Thymus (tissue), 11 donors: ENCODE data around the gene SEC61A2. TPM values are rescaled to one million over a fixed set of nuclear protein-coding genes. Genes with fewer than 3 reads are reported as not detected.
"Not testable (repeated sequence)": the region's sequence is repeated elsewhere in the genome, so short reads cannot be mapped to it uniquely, and the experiment has no call there.

ENCODE experiments used
- DNase-seq, 9 donors: peaks; one replicate each; pipeline ENCODE4 v3.0.0-alpha.2; 2013; ENCODE audit warnings: low spot score in 9 of 9, low read depth in 6 of 9, missing footprints in 1 of 9
- H3K27ac ChIP-seq, 2 donors: one replicate each; pipeline ENCODE4 v1.5.1; 2013; ENCODE audit warnings: control low read depth in 1 of 2, low read depth in 1 of 2, low read length in 1 of 2, mild to moderate bottlenecking in 1 of 2, moderate library complexity in 1 of 2
- H3K27me3 ChIP-seq, 2 donors: one replicate each; pipeline ENCODE4 v1.5.1; 2013; ENCODE audit warnings: low read length in 1 of 2; ENCODE audit not compliant: control insufficient read depth in 2 of 2, insufficient read depth in 1 of 2
- H3K36me3 ChIP-seq, 2 donors: one replicate each; pipeline ENCODE4 v1.5.1; 2013; ENCODE audit warnings: low read length in 1 of 2, mild to moderate bottlenecking in 1 of 2, moderate library complexity in 1 of 2; ENCODE audit not compliant: control insufficient read depth in 2 of 2, insufficient read depth in 2 of 2
- H3K4me1 ChIP-seq, 2 donors: one replicate each; pipeline ENCODE4 v1.5.1; 2013; ENCODE audit warnings: low read length in 2 of 2; ENCODE audit not compliant: control insufficient read depth in 2 of 2, insufficient read depth in 2 of 2
- H3K4me3 ChIP-seq, 2 donors: one replicate each; pipeline ENCODE4 v1.5.1; 2013; ENCODE audit warnings: low read length in 2 of 2, control low read depth in 1 of 2, mild to moderate bottlenecking in 1 of 2
- H3K9me3 ChIP-seq, 2 donors: one replicate each; pipeline ENCODE4 v1.5.1; 2013; ENCODE audit warnings: low read length in 1 of 2, mild to moderate bottlenecking in 1 of 2; ENCODE audit not compliant: control insufficient read depth in 2 of 2, insufficient read depth in 1 of 2
- WGBS: extraction: QIAGEN DNeasy Blood & Tissue Kit; methylation state at CpG from one replicate; pipeline ENCODE4 v1.1.7; 2013; 5-methylcytosine and 5-hydroxymethylcytosine counted together
- polyA plus RNA-seq: library from polyadenylated mRNA; stranded (reverse); fragments of 200-250 nt; gene quantifications from one replicate; pipeline ENCODE4 v1.2.3, GENCODE V29; 2013
- total RNA-seq: library from RNA; stranded (reverse); fragments of 120-200 nt; gene quantifications from one replicate; pipeline ENCODE4 v1.2.4, GENCODE V29; 2013
- donor health status: healthy.

SEC61A2 gene
- total and polyA plus RNA-seq, 2 donors, result 4.7 to 12.3 TPM

DNA sequence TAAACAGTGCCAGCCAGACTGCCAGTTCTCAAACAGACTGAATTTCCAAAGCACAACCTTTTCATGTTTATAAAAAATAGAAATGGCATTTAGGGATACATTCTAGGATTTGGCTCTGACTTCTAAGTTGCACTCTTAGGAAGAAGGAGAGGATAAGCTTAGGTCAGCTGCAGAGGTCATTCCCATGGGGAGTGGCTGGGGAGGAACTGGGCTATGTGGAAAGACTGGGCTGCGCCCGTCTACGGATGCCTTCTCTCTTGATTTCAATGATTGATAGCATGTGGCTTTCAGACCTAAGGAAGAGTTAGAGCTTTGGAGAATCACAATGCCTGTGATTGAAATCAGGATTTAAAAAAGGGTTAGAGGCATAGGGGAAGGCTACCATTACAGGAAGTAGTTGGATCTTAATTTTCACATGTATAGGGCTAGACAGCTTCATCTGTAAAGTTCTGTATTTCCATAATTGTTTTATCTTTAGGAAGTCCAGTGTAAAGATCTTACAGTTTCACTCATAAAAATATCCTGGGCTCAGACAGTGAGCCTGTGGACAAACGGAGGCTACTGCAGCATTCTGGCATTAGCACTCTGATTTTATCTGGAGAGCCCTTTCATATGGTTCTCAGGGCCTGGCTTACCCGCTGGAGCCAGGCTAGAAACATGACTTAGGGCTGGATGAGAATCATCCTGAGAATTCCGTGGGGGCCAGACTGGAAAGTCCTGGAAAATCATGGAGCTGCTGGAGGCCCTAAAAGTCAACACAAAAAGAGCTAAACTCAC lies 36.7 kb downstream of the SEC61A2 start:
- Histone ChIP-seq H3K4me1 (no peaks in the 10 kb centered on the region), H3K36me3 (peaks cover 60 to 81% of the 10 kb centered on the region in 2 donors), H3K27ac (no peak overlapping the region), H3K4me3 (no peak overlapping the region), H3K27me3 (no peaks in the 10 kb centered on the region), H3K9me3 (no peaks in the 10 kb centered on the region)
- 97% methylated on average over 6 of the region's 6 CpGs for WGBS
- no peak for DNase-seq

DNA sequence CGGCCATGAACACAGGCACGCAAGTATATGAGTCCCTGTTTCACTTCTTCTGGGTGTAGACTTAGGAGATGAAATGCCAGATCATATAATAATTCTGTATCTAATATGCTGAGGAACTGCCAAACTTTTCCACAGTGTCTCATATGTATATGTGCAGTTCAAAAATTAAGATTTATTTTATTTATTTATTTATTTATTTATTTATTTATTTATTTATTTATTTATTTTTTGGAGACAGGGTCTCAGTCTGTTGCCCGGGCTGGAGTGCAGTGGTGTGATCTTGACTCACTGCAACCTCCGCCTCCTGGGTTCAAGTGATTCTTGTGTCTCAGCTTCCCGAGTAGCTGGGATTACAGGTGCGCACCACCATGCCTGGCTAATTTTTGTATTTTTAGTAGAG lies 42.0 kb downstream of the SEC61A2 start:
- not testable (repeated sequence) for H3K27ac ChIP-seq, H3K4me1 ChIP-seq, H3K9me3 ChIP-seq, H3K4me3 ChIP-seq, H3K27me3 ChIP-seq, DNase-seq
- 90% methylated on average over 6 of the region's 6 CpGs for whole genome bisulfite sequencing
- H3K36me3 ChIP-seq, result peaks cover 67 to 76% of the 10 kb centered on the region in 2 donors

- no peaks in the 10 kb centered on the region for H3K27me3 ChIP-seq
- peaks cover 58 to 68% of the 10 kb centered on the region in 2 donors for H3K36me3 ChIP-seq
- H3K9me3 ChIP-seq, result no peaks in the 10 kb centered on the region
- DNase-seq, result no peak
- WGBS, result 98% methylated on average over 9 of the region's 9 CpGs
- H3K4me1 ChIP-seq, result no peaks in the 10 kb centered on the region
- H3K4me3 ChIP-seq, result no peak overlapping the region
- H3K27ac ChIP-seq, result no peak overlapping the region
Observed at GRCh38 chr10:12177642-12178041, 48.2 kb downstream of the SEC61A2 start.

- 92% methylated on average over 4 of the region's 4 CpGs for WGBS
- DNase-seq, result no peak
- peaks cover 37 to 59% of the 10 kb centered on the region in 2 donors for H3K36me3 ChIP-seq
- no peaks in the 10 kb centered on the region for H3K9me3 ChIP-seq
- H3K4me3 ChIP-seq, result no peak overlapping the region
- no peaks in the 10 kb centered on the region for H3K27me3 ChIP-seq
- no peaks in the 10 kb centered on the region for H3K4me1 ChIP-seq
- H3K27ac ChIP-seq, result no peak overlapping the region
Observed at GRCh38 chr10:12179606-12180170, 50.2 kb downstream of the SEC61A2 start.

DNA sequence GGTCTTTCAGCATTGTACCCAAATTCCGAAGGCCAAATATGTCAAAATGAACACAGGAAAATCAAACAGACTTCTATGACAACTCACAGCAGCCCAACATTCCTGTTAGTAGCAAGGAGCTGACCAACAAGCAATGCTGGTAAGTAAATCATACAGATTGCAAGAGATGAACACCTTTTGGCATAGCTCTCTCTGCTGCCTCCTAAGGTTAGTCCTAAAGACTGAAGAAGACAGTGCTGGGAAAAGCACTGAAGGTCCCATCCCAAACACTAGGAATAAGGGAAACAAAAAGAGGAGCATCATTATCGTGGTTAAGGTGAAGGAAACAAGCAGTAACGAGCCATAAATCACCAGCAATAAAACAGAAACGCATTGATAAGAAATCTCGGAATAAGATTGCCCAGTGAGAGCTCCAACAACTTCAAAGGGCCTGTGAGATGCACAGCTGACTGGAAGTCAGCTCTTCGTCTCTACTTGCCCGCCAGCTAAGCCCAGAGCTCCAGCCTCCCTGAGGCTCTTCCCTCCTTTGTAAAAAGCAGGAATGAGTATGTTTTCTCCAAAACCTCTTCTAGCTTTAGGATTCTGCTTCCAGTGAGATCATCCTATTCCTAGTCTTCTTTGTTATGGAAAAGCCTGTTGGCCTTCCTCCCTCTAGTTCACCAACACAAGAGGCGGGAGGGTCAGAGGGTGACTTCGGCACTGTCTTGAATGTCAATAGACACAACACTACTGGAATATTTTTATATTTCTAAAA lies 50.9 kb downstream of the SEC61A2 start:
- DNase-seq, result no peak
- 91% methylated on average over 9 of the region's 9 CpGs for WGBS
- no peaks in the 10 kb centered on the region for H3K27me3 ChIP-seq
- H3K4me3 ChIP-seq, result no peak overlapping the region
- H3K4me1 ChIP-seq, result no peaks in the 10 kb centered on the region
- H3K36me3 ChIP-seq, result peaks cover 38 to 63% of the 10 kb centered on the region in 2 donors
- H3K27ac ChIP-seq, result no peak overlapping the region
- H3K9me3 ChIP-seq, result no peaks in the 10 kb centered on the region

GRCh38 chr10:12181065-12181775 lies 51.7 kb downstream of the SEC61A2 start:
- Histone ChIP-seq H3K4me1 (no peaks in the 10 kb centered on the region), H3K9me3 (no peaks in the 10 kb centered on the region), H3K4me3 (no peak overlapping the region), H3K27me3 (no peaks in the 10 kb centered on the region), H3K27ac (no peak overlapping the region), H3K36me3 (peaks cover 35 to 69% of the 10 kb centered on the region in 2 donors)
- 83% methylated on average over 13 of the region's 13 CpGs for WGBS
- DNase-seq, result peak in 2 of 9 donors; percentile 8 to 50

- no peaks in the 10 kb centered on the region for H3K9me3 ChIP-seq
- H3K27me3 ChIP-seq, result no peaks in the 10 kb centered on the region
- 98% methylated on average over 7 of the region's 7 CpGs for WGBS
- H3K4me3 ChIP-seq, result no peak overlapping the region
- H3K4me1 ChIP-seq, result no peaks in the 10 kb centered on the region
- no peak overlapping the region for H3K27ac ChIP-seq
- DNase-seq, result no peak
- H3K36me3 ChIP-seq, result peaks cover 25 to 59% of the 10 kb centered on the region in 2 donors
Observed at GRCh38 chr10:12184165-12184564, 54.7 kb downstream of the SEC61A2 start.

DNA sequence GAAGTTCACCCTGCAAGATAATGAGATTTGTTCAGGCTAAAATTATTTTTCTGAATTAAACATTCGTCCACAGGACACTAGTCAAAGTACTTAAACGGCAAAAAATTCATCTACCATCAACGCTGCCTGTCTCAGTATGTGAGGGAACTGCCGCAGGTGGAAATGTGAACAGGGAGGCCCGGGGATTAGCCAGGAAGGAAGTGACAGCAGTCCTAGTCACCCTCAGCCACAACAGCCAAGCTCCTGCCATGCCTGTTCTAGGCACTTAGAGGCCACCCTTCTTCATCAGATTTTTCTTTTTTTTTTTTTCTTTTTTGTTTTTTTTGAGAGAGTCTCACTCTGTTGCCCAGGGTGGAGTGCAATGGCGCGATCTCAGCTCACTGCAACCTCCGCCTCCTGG lies 56.8 kb downstream of the SEC61A2 start:
- peaks cover 22 to 46% of the 10 kb centered on the region in 2 donors for H3K36me3 ChIP-seq

More for the DNA sequence above, 56.8 kb downstream of the SEC61A2 start:
- no peaks in the 10 kb centered on the region for H3K4me1 ChIP-seq
- DNase-seq, result no peak
- 54% methylated on average over 8 of the region's 8 CpGs for WGBS
- no peaks in the 10 kb centered on the region for H3K27me3 ChIP-seq
- no peak overlapping the region for H3K27ac ChIP-seq
- H3K4me3 ChIP-seq, result no peak overlapping the region
- no peaks in the 10 kb centered on the region for H3K9me3 ChIP-seq
